ENCODE results near the gene FRAS1.

Gene FRAS1

GRCh38 chr4:78199984-78200383 is 142.9 kb downstream of the FRAS1 start:
- TF ChIP-seq GATA3 (IDR thresholded peaks at IDR 0.05; ENCODE audit: low read depth, low read length), result no peak
- no peak for TF ChIP-seq GATA2 (IDR thresholded peaks at IDR 0.05; ENCODE audit: low read depth, low read length)

GRCh38 chr4:78200949-78201348 is 143.8 kb downstream of the FRAS1 start:
- no peak for TF ChIP-seq GATA3 (IDR thresholded peaks at IDR 0.05; ENCODE audit: low read depth, low read length)
- TF ChIP-seq GATA2 (IDR thresholded peaks at IDR 0.05; ENCODE audit: low read depth, low read length), result no peak

GRCh38 chr4:78204176-78204575 is 147.1 kb downstream of the FRAS1 start:
- TF ChIP-seq GATA2 (IDR thresholded peaks at IDR 0.05; ENCODE audit: low read depth, low read length), result no peak
- no peak for TF ChIP-seq GATA3 (IDR thresholded peaks at IDR 0.05; ENCODE audit: low read depth, low read length)

- no peak for TF ChIP-seq GATA2 (IDR thresholded peaks at IDR 0.05; ENCODE audit: low read depth, low read length)
- TF ChIP-seq GATA3 (IDR thresholded peaks at IDR 0.05; ENCODE audit: low read depth, low read length), result no peak
Observed at GRCh38 chr4:78205591-78205990, 148.5 kb downstream of the FRAS1 start.

- TF ChIP-seq GATA3 (IDR thresholded peaks at IDR 0.05; ENCODE audit: low read depth, low read length), result no peak
- TF ChIP-seq GATA2 (IDR thresholded peaks at IDR 0.05; ENCODE audit: low read depth, low read length), result no peak
Observed at GRCh38 chr4:78207541-78207940, 150.4 kb downstream of the FRAS1 start.

GRCh38 chr4:78207951-78208350 is 150.8 kb downstream of the FRAS1 start:
- no peak for TF ChIP-seq GATA3 (IDR thresholded peaks at IDR 0.05; ENCODE audit: low read depth, low read length)
- TF ChIP-seq GATA2 (IDR thresholded peaks at IDR 0.05; ENCODE audit: low read depth, low read length), result no peak

GRCh38 chr4:78210694-78211410 is 153.7 kb downstream of the FRAS1 start:
- no peak for TF ChIP-seq GATA3 (IDR thresholded peaks at IDR 0.05; ENCODE audit: low read depth, low read length)
- TF ChIP-seq GATA2 (IDR thresholded peaks at IDR 0.05; ENCODE audit: low read depth, low read length), result no peak

GRCh38 chr4:78213218-78213617 is 156.1 kb downstream of the FRAS1 start:
- TF ChIP-seq GATA2 (IDR thresholded peaks at IDR 0.05; ENCODE audit: low read depth, low read length) (no peak), GATA3 (IDR thresholded peaks at IDR 0.05; ENCODE audit: low read depth, low read length) (no peak)

- TF ChIP-seq GATA3 (IDR thresholded peaks at IDR 0.05; ENCODE audit: low read depth, low read length) (no peak), GATA2 (IDR thresholded peaks at IDR 0.05; ENCODE audit: low read depth, low read length) (no peak)
Observed at GRCh38 chr4:78214078-78214477, 157.0 kb downstream of the FRAS1 start.

GRCh38 chr4:78217557-78217956 is 160.4 kb downstream of the FRAS1 start:
- TF ChIP-seq GATA3 (IDR thresholded peaks at IDR 0.05; ENCODE audit: low read depth, low read length) (no peak), GATA2 (IDR thresholded peaks at IDR 0.05; ENCODE audit: low read depth, low read length) (no peak)

GRCh38 chr4:78218260-78218659 is 161.1 kb downstream of the FRAS1 start:
- TF ChIP-seq GATA2 (IDR thresholded peaks at IDR 0.05; ENCODE audit: low read depth, low read length), result no peak
- no peak for TF ChIP-seq GATA3 (IDR thresholded peaks at IDR 0.05; ENCODE audit: low read depth, low read length)

GRCh38 chr4:78219825-78220224 is 162.7 kb downstream of the FRAS1 start:
- TF ChIP-seq GATA3 (IDR thresholded peaks at IDR 0.05; ENCODE audit: low read depth, low read length) (no peak), GATA2 (IDR thresholded peaks at IDR 0.05; ENCODE audit: low read depth, low read length) (no peak)

GRCh38 chr4:78220283-78220682 is 163.2 kb downstream of the FRAS1 start:
- TF ChIP-seq GATA3 (IDR thresholded peaks at IDR 0.05; ENCODE audit: low read depth, low read length) (no peak), GATA2 (IDR thresholded peaks at IDR 0.05; ENCODE audit: low read depth, low read length) (no peak)

GRCh38 chr4:78222575-78223186 is 165.6 kb downstream of the FRAS1 start:
- TF ChIP-seq GATA2 (IDR thresholded peaks at IDR 0.05; ENCODE audit: low read depth, low read length) (no peak), GATA3 (IDR thresholded peaks at IDR 0.05; ENCODE audit: low read depth, low read length) (no peak)

- no peak for TF ChIP-seq GATA2 (IDR thresholded peaks at IDR 0.05; ENCODE audit: low read depth, low read length)
- TF ChIP-seq GATA3 (IDR thresholded peaks at IDR 0.05; ENCODE audit: low read depth, low read length), result no peak
Observed at GRCh38 chr4:78225236-78225635, 168.1 kb downstream of the FRAS1 start.
